Measurements from ENCODE around the gene ACSBG1. TPM values are rescaled to one million over a fixed set of nuclear protein-coding genes. Genes with fewer than 3 reads are reported as not detected.

ACSBG1 gene
- total RNA-seq, 1 donor from 2014 or later = 0.35 TPM

DNA sequence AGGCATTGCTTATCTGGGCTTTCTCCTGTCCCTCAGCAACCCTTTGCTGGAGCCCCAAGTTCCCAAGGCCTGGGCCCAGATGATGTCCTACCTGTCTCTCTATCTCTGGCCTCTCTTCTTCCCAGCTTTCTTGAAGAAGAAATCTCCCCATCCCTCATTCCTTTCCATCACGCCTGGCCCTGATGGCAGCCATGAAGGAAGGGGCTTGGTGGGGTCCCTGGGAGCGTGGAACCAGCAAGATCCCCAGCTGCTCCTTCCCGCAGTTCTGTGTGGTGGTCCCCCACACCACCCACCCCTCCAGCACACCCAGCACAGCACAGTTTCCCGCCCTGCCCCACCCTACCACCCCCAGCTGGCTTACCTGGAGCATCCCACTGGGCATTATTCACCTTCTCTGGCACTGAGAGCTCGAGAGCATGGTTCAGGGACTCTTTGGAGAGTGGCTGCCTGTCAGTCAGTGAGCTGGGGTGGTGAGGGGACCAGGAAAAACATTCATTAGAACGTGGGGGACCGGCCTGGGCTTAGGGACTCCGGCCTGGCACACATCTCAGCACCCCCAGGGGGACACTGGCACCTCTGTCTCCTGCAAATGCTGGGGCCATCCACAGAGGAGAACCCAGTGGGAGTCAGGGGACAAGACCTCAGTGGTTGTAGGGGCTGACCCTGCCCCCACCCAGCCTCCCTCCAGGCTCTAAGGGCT, 26.6 kb downstream of the ACSBG1 start:
- no peak overlapping the region for H3K4me3 ChIP-seq (ENCODE audit: low read depth, low read length)
- DNase-seq (ENCODE audit: low read depth) = no peak
- TF ChIP-seq, protein P1, sequence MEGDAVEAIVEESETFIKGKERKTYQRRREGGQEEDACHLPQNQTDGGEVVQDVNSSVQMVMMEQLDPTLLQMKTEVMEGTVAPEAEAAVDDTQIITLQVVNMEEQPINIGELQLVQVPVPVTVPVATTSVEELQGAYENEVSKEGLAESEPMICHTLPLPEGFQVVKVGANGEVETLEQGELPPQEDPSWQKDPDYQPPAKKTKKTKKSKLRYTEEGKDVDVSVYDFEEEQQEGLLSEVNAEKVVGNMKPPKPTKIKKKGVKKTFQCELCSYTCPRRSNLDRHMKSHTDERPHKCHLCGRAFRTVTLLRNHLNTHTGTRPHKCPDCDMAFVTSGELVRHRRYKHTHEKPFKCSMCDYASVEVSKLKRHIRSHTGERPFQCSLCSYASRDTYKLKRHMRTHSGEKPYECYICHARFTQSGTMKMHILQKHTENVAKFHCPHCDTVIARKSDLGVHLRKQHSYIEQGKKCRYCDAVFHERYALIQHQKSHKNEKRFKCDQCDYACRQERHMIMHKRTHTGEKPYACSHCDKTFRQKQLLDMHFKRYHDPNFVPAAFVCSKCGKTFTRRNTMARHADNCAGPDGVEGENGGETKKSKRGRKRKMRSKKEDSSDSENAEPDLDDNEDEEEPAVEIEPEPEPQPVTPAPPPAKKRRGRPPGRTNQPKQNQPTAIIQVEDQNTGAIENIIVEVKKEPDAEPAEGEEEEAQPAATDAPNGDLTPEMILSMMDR (conservative IDR thresholded peaks at IDR 0.05; ENCODE audit: low read depth, low read length) = no peak

GRCh38 chr15:78207110-78207458, 27.3 kb downstream of the ACSBG1 start:
- TF ChIP-seq, protein P1 (conservative IDR thresholded peaks at IDR 0.05; ENCODE audit: low read depth, low read length) = no peak
- H3K4me3 ChIP-seq (ENCODE audit: low read depth, low read length) = no peak overlapping the region
- DNase-seq (ENCODE audit: low read depth) = no peak

- TF ChIP-seq, protein P1 (conservative IDR thresholded peaks at IDR 0.05; ENCODE audit: low read depth, low read length) = no peak
- no peak for DNase-seq (ENCODE audit: low read depth)
- no peak overlapping the region for H3K4me3 ChIP-seq (ENCODE audit: low read depth, low read length)
Observed at GRCh38 chr15:78206326-78207109, 27.8 kb downstream of the ACSBG1 start.

- no peak overlapping the region for H3K4me3 ChIP-seq (ENCODE audit: low read depth, low read length)
- TF ChIP-seq, protein P1 (conservative IDR thresholded peaks at IDR 0.05; ENCODE audit: low read depth, low read length) = no peak
Observed at GRCh38 chr15:78205856-78206255, 28.5 kb downstream of the ACSBG1 start.

GRCh38 chr15:78205337-78205736, 29.0 kb downstream of the ACSBG1 start:
- DNase-seq (ENCODE audit: low read depth) = no peak
- TF ChIP-seq, protein P1 (conservative IDR thresholded peaks at IDR 0.05; ENCODE audit: low read depth, low read length) = no peak
- H3K4me3 ChIP-seq (ENCODE audit: low read depth, low read length) = no peak overlapping the region

More at GRCh38 chr15:78205856-78206255, 28.5 kb downstream of the ACSBG1 start:
- no peak for DNase-seq (ENCODE audit: low read depth)

GRCh38 chr15:78204351-78205309, 29.7 kb downstream of the ACSBG1 start:
- no peak overlapping the region for H3K4me3 ChIP-seq (ENCODE audit: low read depth, low read length)
- TF ChIP-seq, protein P1 (conservative IDR thresholded peaks at IDR 0.05; ENCODE audit: low read depth, low read length) = no peak
- DNase-seq (ENCODE audit: low read depth) = no peak
